GM04504 (cell line): ENCODE data around the gene RPL41.
"Not testable (repeated sequence)": the region's sequence is repeated elsewhere in the genome, so short reads cannot be mapped to it uniquely, and the experiment has no call there.

ENCODE experiments used
- DNase-seq: peaks from one replicate; pipeline ENCODE4 v3.0.0-alpha.2; 2012; ENCODE audit warnings: low read depth

Gene RPL41

GRCh38 chr12:56103066-56103711 is 13.2 kb upstream of the RPL41 start:
- no peak for DNase-seq

GRCh38 chr12:56103823-56104108 is 12.7 kb upstream of the RPL41 start:
- DNase-seq, result no peak

- DNase-seq, result peak; percentile 97
Observed at GRCh38 chr12:56104109-56104814, 12.2 kb upstream of the RPL41 start, which contains the start of gene PA2G4. Gene PA2G4 (plus strand): TSS chr12:56104559. CDS start chr12:56104738, 179 bp downstream.

- no peak for DNase-seq
Observed at GRCh38 chr12:56104815-56105608, 11.4 kb upstream of the RPL41 start.

- no peak for DNase-seq
Observed at GRCh38 chr12:56105609-56105902, 10.9 kb upstream of the RPL41 start.

GRCh38 chr12:56107242-56107641 is 9.2 kb upstream of the RPL41 start:
- no peak for DNase-seq

GRCh38 chr12:56110571-56110970 is 5.9 kb upstream of the RPL41 start:
- no peak for DNase-seq

GRCh38 chr12:56114084-56114483 is 2.3 kb upstream of the RPL41 start:
- DNase-seq, result no peak

GRCh38 chr12:56115329-56115728 is 1.1 kb upstream of the RPL41 start:
- no peak for DNase-seq

GRCh38 chr12:56117082-56117706 is 761 bp downstream of the RPL41 start:
- not testable (repeated sequence) for DNase-seq

- DNase-seq, result peak; percentile 99
Observed at GRCh38 chr12:56117778-56118687, 1.6 kb downstream of the RPL41 start, which contains the start of gene ZC3H10. Gene ZC3H10 (plus strand): TSS chr12:56118266. CDS start chr12:56120563, 2,297 bp downstream.

GRCh38 chr12:56118688-56119357 is 2.4 kb downstream of the RPL41 start:
- DNase-seq, result no peak

GRCh38 chr12:56119361-56119796 is 2.9 kb downstream of the RPL41 start:
- DNase-seq, result peak; percentile 86

GRCh38 chr12:56120158-56120846 is 3.9 kb downstream of the RPL41 start:
- DNase-seq, result no peak

- no peak for DNase-seq
Observed at GRCh38 chr12:56121204-56121870, 4.9 kb downstream of the RPL41 start.

GRCh38 chr12:56122637-56123036 is 6.2 kb downstream of the RPL41 start:
- DNase-seq, result no peak

GRCh38 chr12:56124133-56124532 is 7.7 kb downstream of the RPL41 start:
- no peak for DNase-seq

GRCh38 chr12:56126732-56127239 is 10.4 kb downstream of the RPL41 start:
- no peak for DNase-seq

- DNase-seq, result no peak
Observed at GRCh38 chr12:56127485-56127887, 11.1 kb downstream of the RPL41 start.
